Stimulated activated CD8-positive, alpha-beta memory T cell treated with anti-CD3 and anti-CD28 coated beads, Interleukin-15, amount 100 ng/mL, for 48 hours (primary cell): ENCODE results near the gene DUS1L.

ENCODE experiments used
- DNase-seq, 2 donors: peaks; one replicate each; pipeline ENCODE4 v3.0.0-alpha.2; 2020; ENCODE audit warnings: low read depth in 2 of 2

Gene DUS1L

DNA sequence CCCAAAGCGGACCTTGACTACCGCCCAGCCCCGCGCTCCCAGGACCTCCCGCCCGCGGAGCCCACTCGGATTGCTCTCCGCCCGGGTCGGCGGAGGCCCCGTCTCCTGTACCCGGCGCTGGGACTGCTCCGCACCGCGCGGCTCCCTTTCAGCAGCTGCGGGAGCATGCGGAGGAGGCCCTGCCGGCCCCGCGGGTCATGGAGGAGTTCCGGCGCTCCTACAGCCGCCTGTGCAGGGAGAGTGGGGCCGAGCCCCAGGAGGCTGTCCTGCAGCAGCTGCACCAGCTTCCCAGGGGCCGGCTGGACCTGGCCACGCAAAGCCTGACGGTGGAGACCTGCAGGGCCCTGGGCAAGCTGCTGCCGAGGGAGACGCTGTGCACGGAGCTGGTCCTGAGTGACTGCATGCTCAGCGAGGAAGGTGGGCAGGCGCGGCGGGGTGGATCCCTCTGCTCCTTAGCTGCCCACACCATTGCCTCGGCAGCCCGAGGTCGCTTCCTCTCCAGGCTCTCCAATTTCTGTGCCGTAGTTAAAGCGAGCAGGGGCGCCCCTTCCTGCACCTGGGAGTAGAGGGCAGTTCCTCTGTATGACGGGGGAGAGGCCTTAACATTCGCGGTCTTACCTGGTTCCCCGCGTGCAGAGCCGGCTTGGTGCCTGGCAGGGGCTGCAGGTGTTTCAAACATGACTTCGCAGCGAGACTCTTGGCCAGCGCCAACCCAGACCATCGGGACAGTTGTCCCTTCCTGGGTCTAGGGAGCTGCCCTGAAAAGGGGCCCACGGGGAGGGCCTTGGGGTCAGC, 42.0 kb downstream of the DUS1L start:
- DNase-seq = no peak

DNA sequence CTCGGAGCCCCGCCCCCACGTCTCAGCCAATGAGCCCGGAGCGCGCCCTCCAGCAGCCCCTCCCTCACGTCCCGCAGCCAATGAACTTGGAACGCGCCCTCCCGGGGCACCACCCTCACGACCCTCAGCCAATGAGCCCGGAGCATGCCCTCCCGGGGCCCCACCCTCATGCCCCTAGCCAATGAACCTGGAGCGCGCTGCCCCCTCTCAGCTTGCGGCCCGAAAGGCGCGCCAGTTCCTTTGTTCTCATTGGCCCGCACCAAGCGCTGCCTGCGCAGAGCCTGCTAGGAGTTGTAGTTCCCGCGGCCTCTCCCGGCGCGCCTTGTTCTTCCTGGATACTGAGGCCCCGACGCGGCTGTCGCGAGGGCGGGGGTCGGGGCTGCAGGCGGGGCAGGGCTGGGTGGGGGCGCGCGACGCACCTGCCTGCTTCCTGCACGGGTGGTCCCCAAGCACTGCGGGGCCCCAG, 42.6 kb downstream of the DUS1L start, which contains the start of gene LRRC45:
Gene LRRC45, plus strand, starts transcription at position 325 of the 466 bp plus-strand sequence. CDS start 339 bp downstream, outside the sequence.
- peak; percentile 100 for DNase-seq

DNA sequence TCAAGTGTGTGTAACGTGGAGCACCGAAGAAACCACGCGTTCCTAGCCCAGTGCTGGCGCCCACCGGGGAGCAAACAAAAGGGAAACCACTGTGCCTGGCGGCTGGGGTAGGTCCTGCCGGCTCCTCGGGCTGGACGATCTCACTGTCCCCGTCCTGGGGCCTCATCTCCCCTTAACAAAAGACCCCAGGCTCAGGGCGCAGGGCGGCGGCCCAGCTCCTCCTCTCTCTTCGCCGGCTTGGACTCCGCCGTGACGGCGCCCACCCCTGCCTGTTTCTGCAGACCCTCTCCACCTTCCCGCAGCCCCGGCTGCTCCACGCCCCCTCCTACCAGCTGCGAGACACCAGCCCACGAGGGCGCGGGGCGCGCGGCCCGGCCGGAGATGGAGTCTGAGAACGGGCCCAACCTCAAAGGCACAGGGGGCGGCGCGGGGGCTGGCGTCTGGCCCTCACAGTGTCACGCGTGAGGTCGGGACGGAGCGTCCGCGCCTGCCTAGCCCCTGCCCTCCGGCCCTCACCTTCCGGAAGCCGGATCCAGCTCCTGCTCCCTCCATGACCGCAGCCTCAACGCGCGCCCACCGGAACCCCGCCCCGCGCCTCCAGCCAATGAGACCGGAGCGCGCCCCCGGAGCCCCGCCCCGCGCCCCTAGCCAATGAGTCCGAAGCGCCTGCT, 43.2 kb downstream of the DUS1L start, which contains the start of gene CENPX:
Gene CENPX, minus strand, starts transcription at position 569 of the 671 bp plus-strand sequence. Its CDS starts 17 bp downstream, at position 552.
- DNase-seq = no peak

DNA sequence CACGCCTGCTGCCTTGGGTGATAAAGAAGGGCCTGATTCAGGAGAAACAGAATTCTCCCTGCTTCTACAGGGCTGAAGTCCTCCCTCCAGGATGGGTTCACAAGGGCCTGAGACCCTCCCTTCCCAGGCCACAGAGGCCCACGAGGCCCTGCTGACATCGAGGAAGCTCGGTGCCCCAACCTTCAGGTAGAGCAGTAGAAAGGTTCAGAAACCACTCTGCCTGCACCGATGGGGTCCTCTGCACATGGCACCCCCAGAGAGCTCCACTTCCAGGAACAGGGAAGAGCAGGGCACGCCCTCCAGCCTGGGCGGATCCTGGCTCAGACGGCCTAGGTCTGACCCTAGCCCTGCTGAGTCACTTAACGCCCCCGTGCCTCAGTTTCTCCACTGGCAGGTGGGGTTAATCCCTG, 43.7 kb downstream of the DUS1L start:
- DNase-seq = no peak

DNA sequence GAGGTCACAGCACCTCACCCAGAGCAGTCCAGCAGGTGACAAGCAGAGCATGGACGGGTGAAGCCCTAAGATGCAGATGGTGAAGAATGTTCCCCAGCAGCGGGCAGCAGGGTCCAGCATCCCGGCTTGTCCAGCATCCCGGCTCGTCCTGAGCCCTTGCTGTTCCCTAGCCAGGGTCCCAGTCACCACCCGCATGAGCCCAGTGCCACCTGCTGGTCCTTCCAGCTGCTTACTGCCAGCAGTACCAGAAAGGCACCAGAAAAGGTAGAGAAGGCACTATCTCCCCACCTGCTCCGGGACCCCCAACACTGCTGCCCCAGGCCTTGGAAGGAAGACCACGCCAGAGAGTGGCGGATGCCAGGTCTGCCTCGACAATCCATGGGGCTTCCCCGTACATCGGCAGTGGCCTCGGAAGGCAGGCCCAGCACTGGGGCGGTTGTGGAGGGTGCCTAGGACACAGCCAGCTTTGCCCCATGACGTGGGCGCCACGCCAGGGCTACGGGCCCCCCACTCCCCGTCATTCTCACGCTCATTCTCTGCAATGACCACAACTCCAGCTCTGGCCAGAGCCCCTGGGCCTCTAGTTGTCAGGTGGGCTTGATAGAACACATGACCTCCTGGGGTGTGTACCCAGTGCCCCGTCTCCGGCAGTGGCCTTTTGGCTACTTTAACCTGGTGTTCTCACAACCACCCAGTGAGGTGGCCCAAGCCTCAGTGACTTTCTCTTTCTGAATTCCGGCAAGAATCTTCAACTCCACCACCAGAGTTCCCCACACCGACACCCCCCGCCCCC, 44.3 kb downstream of the DUS1L start:
- no peak for DNase-seq

DNA sequence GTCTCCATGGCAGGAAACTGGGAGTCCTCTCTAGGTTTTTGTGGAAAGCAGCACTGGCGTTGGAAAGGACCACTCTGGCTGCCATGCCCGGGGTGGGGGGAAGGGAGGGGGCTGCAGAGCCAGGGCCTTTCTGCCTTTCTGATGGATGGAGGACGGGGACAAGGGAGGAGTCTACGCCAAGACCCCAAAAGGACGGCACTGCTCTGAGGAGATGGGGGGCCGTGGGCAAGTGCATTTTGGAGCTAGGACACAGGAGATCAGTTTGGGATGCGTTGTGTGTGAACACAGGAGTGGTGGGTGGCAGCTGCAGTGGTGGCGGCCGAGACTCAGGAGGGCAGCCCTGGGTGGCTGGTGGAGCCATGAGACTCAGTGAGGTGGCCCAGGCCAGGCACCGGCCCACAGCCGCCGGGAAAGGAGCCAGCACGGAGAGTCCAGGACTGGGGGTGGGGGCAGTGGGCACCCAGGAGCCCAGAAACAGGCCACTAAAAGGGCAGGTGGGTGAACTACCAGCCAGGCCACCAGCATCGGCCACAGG, 45.0 kb downstream of the DUS1L start:
- DNase-seq = no peak

DNA sequence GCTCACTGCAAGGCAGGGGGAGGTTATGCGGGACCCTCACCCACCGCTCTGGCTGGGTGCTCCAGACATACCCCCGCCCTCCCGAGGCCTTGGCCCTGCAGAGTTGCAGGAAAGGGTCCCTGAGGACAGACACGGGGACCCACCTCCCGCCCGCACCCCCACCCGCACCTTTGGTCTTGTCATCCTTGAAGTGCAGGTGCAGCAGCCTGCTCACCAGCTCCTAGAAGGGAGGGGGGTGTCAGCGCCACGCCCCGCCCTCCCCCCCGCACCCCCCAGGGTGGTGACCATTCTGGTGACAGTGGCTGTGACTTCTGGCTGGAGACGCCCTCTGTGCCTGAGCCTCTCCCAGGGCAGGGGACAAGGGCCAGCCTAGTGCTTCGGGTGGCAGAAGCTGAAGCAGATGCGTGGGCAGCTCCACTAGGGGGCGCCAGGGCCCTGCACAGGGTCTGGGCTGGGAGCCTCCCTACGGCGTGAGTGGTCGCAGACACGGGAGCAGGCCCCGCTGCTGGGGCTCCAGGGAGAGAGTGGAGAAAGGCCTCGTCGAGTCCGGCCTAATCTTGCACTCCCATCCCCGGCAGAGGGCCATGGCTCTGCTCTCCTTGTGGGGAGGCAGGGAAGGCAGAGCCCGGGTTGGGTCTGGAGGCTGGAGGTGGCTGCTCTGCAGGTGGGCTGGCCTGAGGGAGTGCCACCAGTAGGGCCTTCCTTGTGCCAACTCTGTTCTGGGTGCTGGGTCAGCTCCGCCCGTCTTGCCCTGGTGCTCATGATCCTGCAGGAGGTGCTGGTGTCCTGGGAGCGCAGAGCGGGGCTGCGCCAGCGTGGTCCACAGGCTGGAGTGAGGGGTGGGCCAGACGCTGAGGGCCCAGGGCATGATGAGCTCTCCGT, 45.7 kb downstream of the DUS1L start:
- DNase-seq = peak; percentile 55 to 56

DNA sequence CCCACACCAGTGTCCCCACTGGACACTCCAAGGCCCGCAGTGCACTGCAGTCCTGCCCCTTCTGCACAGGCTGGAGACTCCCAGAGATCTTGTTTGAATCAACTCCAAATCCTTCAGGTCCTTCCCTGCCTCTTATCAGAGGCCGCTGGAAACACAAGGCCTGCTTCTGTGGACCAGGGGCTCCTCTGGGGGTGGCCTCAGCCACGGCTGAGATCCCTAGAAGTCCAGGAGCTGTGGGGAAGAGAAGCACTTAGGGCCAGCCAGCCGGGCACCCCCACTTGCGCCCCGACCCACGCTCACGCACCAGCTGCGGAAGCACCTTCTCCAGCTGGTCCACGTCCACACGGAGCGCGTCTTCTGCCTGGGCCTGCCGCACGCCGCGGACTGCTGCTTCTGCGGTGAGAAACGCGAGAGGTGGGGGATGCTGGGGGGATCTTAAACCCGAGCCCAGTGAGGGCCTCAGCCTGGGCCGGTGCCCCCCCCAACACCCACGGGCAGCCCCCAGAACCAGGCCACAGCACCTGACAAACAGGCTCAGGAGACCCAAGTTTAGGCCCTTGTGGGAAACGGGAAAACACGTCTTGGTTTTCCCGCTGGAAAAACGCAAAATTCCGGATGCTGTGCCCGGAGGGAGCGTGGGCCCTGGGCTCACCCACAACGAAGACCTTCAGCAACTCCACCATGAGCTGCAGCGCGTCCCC, 46.5 kb downstream of the DUS1L start:
- DNase-seq = no peak

DNA sequence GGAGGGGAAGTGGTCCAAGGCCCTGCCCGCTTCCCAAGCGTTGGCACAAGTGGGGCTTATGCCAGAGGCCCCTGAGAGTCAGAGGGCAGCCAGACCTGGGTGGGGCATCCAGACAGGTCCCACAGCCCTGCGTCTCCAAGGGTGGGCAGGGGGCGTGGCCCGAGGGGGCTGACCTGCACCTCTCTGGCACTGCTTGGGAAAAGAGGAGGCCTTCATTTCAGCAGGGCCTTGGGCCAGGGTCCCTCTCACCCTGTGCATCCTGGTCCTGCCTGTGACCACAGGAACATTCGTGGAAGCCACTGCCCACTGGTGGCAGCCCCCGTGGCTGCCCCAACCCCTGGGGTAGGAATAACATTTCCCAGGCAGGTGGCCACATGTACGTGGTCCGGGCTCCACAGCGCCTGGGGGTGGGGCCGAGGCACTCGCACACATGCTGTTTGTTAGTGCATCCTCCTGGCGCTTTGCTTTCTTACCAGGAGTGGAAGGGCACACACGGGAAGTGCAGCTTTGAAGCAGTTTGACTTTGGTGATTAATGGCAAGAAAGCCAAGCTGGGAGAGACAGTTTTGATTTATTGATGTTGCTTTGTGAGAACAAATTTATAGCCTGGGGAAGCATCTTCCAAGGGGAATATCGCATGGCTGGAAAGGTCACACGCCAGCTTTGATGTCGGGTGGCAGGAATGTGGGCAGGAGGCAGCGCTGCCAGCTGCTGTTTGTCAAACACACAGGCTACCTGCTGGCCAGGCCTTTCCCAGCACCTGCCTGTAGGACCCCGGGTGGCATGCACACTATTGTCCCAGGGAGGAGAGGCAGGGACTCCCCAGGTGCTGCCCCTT, 47.2 kb downstream of the DUS1L start:
- DNase-seq = no peak

DNA sequence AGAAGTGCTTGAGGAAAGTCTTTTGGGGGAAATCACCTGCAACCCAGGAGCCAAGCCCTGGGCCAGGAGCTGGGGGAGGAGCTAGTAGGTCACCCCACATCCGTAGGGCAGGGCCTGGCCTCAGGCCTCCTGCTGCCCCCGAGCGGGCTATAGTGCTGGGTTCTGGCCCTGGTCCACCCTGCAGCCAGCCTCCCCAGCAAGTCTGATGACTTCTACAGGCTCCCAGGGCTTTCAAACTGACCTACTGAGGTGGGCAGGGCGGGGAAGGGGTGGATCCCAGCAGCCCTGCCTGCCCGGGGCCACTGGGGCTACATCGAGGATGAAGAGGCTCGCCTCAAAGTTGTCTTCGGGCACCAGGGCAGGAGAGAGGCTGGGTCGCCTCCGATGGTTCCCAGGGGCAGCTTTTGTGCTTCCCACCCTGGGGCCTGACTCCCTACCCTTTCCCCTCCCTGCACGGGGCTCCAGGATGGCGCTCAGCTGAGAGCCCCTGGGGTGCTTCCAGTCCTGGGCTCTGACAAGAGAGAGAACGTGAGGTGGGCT, 47.9 kb downstream of the DUS1L start:
- DNase-seq = no peak

DNA sequence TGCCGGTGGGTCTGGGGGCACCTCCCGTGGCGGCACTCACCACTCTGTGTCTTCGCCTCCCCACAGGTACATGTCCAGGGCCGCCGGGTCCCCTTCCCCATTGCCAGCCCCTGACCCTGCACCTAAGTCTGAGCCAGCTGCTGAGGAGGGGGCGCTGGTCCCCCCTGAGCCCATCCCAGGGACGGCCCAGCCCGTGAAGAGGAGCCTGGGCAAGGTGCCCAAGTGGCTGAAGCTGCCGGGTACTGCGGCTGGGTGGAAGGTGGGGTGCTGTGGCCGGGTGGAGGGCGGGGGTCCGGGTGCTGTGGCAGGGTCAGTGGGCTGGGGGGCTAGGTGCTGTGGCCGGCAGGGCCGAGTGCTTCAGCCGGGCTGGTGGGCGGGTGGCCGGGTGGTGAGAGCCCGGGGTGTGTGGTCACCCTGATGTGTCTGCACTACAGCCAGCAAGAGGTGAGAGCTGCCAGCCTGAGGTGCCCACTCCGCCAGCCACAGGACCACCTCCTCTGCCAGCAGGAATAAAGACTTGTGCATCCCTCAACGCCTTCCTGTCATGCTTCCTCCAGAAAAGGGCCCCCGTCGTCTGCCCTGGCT, 48.6 kb downstream of the DUS1L start:
- DNase-seq = no peak

DNA sequence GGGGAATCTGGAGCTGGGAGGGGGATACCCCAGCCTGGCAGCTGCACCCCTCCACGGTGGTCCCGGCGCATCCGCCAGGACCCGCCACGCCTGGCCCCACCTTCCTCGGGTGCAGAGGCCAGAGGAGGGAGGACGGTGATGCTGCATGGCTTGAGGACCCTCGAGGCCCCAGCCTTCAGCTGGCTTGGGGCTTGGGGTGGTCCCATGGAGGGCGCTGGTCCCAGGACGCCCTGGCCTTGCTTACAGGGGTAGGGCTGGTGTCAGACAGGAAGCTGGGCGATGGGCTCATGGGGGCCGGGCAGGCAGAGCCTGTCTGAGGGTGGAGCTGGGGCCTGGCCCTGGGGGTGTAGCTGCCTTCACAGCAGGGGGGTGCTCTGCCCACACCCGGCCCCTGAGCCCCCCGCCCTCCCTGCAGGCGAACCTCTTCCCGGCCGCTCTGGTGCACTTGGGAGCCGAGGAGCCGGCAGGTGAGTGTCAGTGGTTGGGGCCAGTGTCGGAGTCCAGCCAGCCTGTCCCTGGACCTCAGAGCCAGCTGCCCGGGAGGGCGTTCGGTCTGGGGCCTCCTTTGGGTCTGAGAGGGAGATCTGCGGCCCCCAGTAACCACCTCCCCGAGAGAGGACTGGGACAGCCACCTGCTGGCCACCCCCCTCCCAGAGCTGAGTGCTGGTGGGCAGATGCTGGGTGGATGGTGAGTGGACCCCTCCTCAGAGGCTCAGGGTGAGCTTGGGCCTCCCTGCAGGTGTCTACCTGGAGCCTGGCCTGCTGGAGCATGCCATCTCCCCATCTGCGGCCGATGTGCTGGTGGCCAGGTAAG, 49.3 kb downstream of the DUS1L start:
- no peak for DNase-seq

DNA sequence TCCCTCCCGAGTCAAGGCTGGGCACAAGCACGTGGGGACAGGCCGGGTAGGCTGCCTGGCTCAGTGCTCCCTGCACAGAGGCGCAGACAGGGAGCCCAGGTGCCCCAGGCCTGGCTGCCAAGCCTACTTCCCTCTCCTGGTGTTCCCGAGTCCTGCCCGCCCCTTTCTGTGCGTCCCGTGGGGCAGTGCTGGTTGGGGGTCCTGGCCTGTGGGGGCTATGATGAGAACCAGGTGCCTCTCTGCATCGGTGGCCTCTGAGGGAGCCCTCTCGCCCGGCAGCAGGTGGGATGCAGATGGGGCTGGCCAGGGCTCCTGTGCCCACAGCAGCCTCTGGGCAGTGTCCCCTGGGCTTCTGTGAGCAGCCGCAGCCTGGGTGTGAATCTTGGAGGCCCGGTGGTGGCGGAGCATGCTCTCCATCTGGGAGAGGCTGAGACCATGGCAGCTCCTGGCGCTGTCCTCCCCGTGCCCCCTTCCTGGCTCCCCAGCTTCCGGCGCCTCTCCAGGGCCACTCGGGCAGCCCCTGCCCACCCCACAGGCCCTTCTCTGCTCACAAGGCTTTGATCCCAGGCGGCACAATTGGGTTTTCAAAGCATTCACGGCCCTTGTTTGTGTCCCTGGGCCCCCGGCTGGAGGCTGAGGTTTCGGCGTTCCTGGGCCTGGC, 50.2 kb downstream of the DUS1L start:
- no peak for DNase-seq

DNA sequence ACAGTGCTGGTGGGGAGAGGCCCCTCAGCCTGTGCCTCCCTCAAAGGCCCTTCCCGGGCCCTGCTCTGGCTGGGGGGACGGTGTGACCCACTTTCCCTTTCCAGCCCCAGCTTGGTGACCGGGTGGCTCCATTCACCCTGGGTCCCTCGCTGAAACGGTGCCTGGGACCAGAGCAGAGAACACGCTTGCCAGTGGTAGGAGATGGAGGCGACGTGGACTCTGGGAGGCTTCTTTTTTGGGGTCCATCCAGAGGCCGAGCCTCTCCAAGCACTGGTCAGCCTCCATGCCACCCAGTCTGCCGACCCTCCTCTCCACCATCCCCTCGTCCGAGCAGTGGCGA, 50.7 kb downstream of the DUS1L start:
- no peak for DNase-seq

DNA sequence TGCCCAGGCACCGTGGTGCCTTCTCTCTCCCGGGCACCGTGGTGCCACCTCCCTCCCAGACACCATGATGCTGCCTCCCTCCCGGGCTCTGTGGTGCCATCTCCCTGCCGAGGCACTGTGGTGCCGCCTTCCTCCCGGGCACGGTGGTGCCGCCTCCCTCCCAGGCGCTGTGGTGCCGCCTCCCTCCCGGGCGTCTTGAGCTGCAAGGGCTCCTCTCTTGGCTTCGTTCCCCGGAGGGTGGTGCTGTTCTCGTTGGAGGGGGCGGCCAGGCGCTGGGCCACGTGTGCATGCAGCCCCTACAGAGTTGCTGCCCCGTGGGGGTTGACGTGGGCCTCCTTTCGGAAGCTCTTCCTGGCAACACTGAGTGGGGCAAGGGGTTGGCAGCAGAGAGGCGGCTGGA, 51.2 kb downstream of the DUS1L start:
- DNase-seq = no peak

DNA sequence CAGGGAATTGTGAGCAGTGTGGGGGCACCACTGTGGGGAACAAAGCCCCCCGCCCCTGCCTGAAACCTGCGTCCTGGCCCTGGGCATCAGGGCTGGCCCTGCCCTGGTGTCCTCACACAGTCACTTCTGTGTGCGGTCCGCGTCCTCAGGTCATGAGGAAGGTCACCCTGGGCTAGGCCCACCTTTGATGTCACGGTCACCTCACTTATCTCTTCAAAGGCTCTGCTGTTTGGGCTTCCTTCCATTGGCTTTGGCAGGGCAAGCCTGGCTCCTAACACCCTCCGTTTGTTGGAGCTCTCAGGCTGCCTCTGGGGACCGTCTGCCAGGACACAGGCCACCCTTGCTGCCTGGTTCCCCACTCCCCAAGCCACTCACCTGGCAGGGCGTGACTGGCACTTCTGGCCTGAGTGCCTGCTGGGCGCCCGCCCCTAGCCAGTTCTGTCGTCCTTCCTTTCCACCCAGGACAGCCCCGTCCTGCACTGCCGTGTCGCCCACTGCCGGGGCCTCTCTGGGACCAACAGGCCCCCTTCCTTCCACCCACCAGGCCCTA, 51.8 kb downstream of the DUS1L start:
- DNase-seq = no peak

DNA sequence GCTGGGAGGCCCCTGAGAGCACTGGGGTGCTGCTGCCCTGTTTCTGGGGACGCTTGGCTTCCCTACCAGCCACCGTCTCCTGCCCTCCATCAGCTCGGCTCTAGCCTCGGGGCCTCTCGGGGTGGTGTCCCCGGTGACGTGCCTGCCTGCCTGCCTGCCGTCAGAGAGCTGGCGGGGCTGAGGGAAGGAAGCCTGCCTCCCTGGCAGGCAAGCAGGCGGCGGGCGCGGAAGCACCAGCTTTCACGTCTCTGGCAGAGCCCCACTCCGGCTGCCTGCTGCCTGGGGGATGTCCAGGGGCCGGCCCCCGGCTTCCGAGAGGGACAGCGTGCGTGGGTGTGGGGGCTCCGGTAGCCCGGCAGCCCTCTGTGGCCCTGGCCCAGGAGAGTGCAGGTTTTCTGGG, 52.3 kb downstream of the DUS1L start:
- DNase-seq = no peak
